MM.1S (cell line): ENCODE measurements around the gene RFNG.

Experiments used
- EZH2 ChIP-seq: fragments of 300-600 bp; sonication (generic); optimal IDR thresholded peaks from 2 replicates; pipeline ENCODE3; 2017; ENCODE audit warnings: low read depth, mild to moderate bottlenecking, antibody characterized with exemption, low read length, mixed read lengths
- TF ChIP-seq, protein P1 (sequence below): fragments of 300-600 bp; sonication (generic); IDR thresholded peaks from 2 replicates; pipeline ENCODE4 v1.5.1; 2016; ENCODE audit warnings: antibody characterized with exemption, low read length, mixed read lengths

DNA sequence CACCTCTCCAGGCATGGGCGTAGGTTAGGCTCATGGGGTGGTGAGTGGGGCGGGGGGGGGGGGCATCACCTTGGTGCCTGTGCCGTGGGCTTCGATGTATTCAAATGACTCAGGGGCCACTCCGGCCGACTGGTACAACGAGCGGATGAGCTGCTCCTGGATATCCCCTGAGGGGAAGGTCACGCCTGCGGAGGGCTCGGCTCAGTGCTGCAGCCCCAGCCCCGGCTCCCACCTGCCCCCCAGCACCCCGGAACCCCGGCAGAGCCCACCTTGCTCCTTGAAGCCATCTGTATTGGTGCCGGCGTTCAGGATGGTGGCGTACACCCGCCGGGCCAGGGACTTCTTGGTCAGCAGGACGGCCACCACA is 41.0 kb upstream of the RFNG start:
- TF ChIP-seq, protein P1, sequence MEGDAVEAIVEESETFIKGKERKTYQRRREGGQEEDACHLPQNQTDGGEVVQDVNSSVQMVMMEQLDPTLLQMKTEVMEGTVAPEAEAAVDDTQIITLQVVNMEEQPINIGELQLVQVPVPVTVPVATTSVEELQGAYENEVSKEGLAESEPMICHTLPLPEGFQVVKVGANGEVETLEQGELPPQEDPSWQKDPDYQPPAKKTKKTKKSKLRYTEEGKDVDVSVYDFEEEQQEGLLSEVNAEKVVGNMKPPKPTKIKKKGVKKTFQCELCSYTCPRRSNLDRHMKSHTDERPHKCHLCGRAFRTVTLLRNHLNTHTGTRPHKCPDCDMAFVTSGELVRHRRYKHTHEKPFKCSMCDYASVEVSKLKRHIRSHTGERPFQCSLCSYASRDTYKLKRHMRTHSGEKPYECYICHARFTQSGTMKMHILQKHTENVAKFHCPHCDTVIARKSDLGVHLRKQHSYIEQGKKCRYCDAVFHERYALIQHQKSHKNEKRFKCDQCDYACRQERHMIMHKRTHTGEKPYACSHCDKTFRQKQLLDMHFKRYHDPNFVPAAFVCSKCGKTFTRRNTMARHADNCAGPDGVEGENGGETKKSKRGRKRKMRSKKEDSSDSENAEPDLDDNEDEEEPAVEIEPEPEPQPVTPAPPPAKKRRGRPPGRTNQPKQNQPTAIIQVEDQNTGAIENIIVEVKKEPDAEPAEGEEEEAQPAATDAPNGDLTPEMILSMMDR: no peak
- TF ChIP-seq EZH2: no peak
